Right atrium auricular region (tissue), 2 donors: Measurements from ENCODE around the gene IRS2. TPM values are rescaled to one million over a fixed set of nuclear protein-coding genes. Genes with fewer than 3 reads are reported as not detected.
A peak's percentile ranks its signal among the peaks of the same experiment; 100 is the strongest.

ENCODE experiments used
- DNase-seq: peaks from one replicate; pipeline ENCODE4 v3.0.0-alpha.2; 2019; ENCODE audit warnings: low spot score
- H3K27ac ChIP-seq, 2 donors: fragments of 200-600 bp; sonication (generic); 1 replicate in 1 of 2; 2 replicates in 1 of 2; pipeline ENCODE4 v1.5.1; 2016 to 2019
- H3K27me3 ChIP-seq, 2 donors: fragments of 200-600 bp; sonication (generic); one replicate each; pipeline versions ENCODE4 v1.5.1 to v1.6.0; 2017 to 2019
- H3K36me3 ChIP-seq: fragments of 200-600 bp; sonication (generic); one replicate; pipeline ENCODE4 v1.5.1; 2016
- H3K4me1 ChIP-seq, 2 donors: fragments of 200-600 bp; sonication (generic); one replicate each; pipeline versions ENCODE4 v1.5.1 to v1.6.0; 2017 to 2019
- H3K4me3 ChIP-seq, 2 donors: fragments of 200-600 bp; sonication (generic); 1 replicate in 1 of 2; 2 replicates in 1 of 2; pipeline ENCODE4 v1.5.1; 2017 to 2019; ENCODE audit warnings: mild to moderate bottlenecking in 1 of 2, moderate library complexity in 1 of 2
- H3K9me3 ChIP-seq, 2 donors: fragments of 200-600 bp; sonication (generic); one replicate each; pipeline ENCODE4 v1.5.1; 2019
- total RNA-seq, 2 donors: library from RNA; depleted of rRNA; stranded (reverse); fragments of >200 nt; gene quantifications; one replicate each; pipeline ENCODE4 v1.1.0, GENCODE V29; 2016
- TF ChIP-seq, protein P1 (sequence below), 2 donors: fragments of 200-600 bp; sonication (generic); IDR thresholded peaks; one replicate each; pipeline ENCODE4 v1.5.1; 2019; ENCODE audit warnings: antibody characterized with exemption in 2 of 2

Gene IRS2
- total RNA-seq, 2 donors from 2014 or later, result 21.2 to 57.6 TPM

DNA sequence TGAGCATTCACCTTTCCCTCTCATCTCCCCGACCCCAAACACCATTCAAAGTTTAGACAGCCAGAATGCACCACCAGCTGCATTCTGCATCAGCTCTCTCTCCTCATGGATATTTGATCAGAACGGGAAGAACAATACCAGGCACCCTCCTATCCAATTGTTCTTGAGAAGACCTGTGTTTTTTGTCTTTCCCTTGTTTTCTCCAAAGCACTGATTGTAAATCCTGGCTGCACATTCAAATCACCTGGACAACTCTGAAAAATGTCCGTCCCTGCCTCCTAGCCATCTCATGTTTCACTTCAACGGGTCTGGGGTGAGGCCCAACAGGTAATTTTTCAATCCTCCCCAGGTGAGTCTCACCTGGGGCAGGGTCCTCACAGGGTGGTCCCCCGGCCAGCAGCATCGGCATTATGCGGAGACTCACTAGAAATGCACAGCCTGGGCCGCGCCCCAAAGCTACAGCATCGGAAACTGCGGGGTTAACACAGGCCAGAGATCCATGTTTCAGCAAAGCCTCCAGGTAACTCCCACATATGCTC lies 5.5 kb downstream of the IRS2 start:
- peaks cover 0 to 79% of the 10 kb centered on the region in 2 donors for H3K4me1 ChIP-seq
- TF ChIP-seq, protein P1, sequence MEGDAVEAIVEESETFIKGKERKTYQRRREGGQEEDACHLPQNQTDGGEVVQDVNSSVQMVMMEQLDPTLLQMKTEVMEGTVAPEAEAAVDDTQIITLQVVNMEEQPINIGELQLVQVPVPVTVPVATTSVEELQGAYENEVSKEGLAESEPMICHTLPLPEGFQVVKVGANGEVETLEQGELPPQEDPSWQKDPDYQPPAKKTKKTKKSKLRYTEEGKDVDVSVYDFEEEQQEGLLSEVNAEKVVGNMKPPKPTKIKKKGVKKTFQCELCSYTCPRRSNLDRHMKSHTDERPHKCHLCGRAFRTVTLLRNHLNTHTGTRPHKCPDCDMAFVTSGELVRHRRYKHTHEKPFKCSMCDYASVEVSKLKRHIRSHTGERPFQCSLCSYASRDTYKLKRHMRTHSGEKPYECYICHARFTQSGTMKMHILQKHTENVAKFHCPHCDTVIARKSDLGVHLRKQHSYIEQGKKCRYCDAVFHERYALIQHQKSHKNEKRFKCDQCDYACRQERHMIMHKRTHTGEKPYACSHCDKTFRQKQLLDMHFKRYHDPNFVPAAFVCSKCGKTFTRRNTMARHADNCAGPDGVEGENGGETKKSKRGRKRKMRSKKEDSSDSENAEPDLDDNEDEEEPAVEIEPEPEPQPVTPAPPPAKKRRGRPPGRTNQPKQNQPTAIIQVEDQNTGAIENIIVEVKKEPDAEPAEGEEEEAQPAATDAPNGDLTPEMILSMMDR (IDR thresholded peaks at IDR 0.05), result no peak
- peaks cover 72% of the 10 kb centered on the region for H3K36me3 ChIP-seq
- H3K4me3 ChIP-seq, result peak overlapping the region; percentile 45 to 62
- peak overlapping the region; percentile 60 to 77 for H3K27ac ChIP-seq
- no peaks in the 10 kb centered on the region for H3K9me3 ChIP-seq
- no peak for DNase-seq
- H3K27me3 ChIP-seq, result no peaks in the 10 kb centered on the region

DNA sequence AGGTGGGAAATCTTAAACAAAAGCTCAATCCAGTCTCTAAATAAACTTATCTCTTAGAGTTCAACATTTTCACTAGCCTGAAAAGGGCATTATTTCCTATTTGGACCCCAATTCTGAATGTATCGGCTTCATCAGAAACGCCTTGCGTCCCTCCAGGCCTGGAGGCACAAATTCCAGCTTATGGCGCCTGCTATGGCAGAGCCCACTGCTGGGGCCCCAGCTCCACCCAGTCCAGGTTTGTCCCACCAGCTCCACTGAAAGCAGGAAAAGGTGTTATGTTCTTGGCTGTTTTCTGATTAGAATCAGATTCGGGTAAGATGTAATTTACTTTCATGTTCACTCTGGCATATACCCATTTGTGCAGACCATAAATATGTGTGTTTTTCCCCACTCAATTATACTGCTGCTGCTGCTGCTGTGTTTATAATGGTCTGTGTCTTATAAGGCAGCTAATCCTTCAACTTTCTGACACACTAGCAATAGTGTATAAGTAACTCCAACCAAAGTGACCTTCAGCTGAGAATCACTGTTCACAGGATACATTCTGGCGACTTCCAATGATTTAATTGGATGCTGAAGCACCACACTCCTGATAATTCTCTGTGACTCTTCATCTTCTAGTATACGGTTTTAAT lies 6.4 kb downstream of the IRS2 start:
- no peaks in the 10 kb centered on the region for H3K27me3 ChIP-seq
- peaks cover 0 to 79% of the 10 kb centered on the region in 2 donors for H3K4me1 ChIP-seq
- TF ChIP-seq, protein P1 (IDR thresholded peaks at IDR 0.05), result no peak
- peaks cover 70% of the 10 kb centered on the region for H3K36me3 ChIP-seq
- DNase-seq, result no peak
- H3K9me3 ChIP-seq, result no peaks in the 10 kb centered on the region
- peak overlapping the region; percentile 45 to 62 for H3K4me3 ChIP-seq
- peak overlapping the region; percentile 60 to 77 for H3K27ac ChIP-seq

DNA sequence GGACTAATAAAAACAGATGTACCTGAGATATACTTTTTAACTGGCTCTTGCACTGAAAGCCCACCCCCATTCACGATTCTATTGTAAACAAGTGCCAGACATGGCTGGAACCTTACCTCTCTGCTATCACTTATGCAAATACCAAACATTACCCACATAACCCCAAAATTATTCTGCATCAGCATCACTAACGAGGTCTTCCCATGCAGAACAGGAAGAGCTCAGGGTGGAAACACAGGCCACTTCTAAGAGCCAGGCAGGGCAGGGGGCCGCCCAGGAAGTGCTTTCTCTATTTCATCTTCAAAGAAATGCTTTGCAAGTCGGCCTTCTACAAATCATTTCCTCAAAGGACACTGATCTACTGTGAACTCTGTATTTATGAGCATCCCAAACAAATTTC lies 7.3 kb downstream of the IRS2 start:
- Histone ChIP-seq H3K9me3 (no peaks in the 10 kb centered on the region), H3K27me3 (no peaks in the 10 kb centered on the region), H3K27ac (peak overlapping the region; percentile 60 to 77), H3K4me3 (peak overlapping the region; percentile 45 to 62), H3K4me1 (peaks cover 0 to 76% of the 10 kb centered on the region in 2 donors), H3K36me3 (peaks cover 71% of the 10 kb centered on the region)
- DNase-seq, result no peak
- TF ChIP-seq, protein P1 (IDR thresholded peaks at IDR 0.05), result no peak

DNA sequence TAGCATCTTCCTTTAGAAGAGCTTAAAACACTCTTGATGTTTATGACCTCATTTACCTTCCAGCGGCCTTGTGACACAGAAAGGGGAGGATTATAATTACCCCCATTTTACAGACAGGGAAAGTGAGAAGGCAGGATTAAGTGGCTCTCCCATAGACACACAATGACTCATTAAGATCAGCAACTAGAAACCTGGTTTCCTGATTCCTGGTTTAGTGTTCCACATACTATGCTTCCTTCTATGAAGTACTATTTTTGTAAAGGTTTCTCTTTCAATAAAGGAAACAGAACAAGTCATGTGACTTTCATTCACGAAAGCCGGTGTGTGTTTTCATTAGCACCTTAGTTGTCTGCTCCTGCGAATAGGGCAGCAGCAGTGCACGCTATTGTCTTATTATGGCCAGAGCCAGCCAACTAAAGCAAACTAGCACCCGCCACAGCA lies 8.3 kb downstream of the IRS2 start:
- H3K9me3 ChIP-seq, result no peaks in the 10 kb centered on the region
- peaks cover 0 to 67% of the 10 kb centered on the region in 2 donors for H3K4me1 ChIP-seq
- H3K27ac ChIP-seq, result peak overlapping the region in 1 of 2 donors; percentile 35
- no peak for DNase-seq
- H3K4me3 ChIP-seq, result peak overlapping the region in 1 of 2 donors; percentile 62
- H3K27me3 ChIP-seq, result no peaks in the 10 kb centered on the region
- H3K36me3 ChIP-seq, result peaks cover 71% of the 10 kb centered on the region
- TF ChIP-seq, protein P1 (IDR thresholded peaks at IDR 0.05), result no peak

DNA sequence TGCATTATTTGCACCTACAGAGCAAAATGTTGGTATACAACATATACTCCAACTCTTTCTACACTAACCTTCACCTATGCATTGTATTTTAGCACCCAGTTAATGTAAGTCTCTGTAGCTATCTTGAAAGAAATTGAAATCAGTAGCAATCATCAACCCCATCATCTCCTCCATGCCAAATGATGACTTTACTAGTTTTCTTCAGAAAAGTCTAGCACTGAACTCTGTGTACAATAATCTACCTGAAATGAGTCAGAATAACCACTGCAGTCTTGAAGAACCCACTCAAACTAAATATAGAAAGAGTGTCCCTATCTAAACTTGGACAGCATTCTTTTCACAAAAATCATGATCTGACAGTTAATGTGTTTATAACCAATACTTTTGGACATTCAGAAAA lies 9.8 kb downstream of the IRS2 start:
- TF ChIP-seq, protein P1 (IDR thresholded peaks at IDR 0.05), result no peak
- no peak for DNase-seq
- Histone ChIP-seq H3K4me3 (peak overlapping the region in 1 of 2 donors; percentile 5), H3K9me3 (no peaks in the 10 kb centered on the region), H3K27ac (no peak overlapping the region), H3K27me3 (no peaks in the 10 kb centered on the region), H3K36me3 (peaks cover 66% of the 10 kb centered on the region), H3K4me1 (peaks cover 0 to 52% of the 10 kb centered on the region in 2 donors)
